ENCODE data around the gene ELK1.
"Not testable (repeated sequence)": the region's sequence is repeated elsewhere in the genome, so short reads cannot be mapped to it uniquely, and the experiment has no call there.

ELK1 gene, protein sequence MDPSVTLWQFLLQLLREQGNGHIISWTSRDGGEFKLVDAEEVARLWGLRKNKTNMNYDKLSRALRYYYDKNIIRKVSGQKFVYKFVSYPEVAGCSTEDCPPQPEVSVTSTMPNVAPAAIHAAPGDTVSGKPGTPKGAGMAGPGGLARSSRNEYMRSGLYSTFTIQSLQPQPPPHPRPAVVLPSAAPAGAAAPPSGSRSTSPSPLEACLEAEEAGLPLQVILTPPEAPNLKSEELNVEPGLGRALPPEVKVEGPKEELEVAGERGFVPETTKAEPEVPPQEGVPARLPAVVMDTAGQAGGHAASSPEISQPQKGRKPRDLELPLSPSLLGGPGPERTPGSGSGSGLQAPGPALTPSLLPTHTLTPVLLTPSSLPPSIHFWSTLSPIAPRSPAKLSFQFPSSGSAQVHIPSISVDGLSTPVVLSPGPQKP

DNA sequence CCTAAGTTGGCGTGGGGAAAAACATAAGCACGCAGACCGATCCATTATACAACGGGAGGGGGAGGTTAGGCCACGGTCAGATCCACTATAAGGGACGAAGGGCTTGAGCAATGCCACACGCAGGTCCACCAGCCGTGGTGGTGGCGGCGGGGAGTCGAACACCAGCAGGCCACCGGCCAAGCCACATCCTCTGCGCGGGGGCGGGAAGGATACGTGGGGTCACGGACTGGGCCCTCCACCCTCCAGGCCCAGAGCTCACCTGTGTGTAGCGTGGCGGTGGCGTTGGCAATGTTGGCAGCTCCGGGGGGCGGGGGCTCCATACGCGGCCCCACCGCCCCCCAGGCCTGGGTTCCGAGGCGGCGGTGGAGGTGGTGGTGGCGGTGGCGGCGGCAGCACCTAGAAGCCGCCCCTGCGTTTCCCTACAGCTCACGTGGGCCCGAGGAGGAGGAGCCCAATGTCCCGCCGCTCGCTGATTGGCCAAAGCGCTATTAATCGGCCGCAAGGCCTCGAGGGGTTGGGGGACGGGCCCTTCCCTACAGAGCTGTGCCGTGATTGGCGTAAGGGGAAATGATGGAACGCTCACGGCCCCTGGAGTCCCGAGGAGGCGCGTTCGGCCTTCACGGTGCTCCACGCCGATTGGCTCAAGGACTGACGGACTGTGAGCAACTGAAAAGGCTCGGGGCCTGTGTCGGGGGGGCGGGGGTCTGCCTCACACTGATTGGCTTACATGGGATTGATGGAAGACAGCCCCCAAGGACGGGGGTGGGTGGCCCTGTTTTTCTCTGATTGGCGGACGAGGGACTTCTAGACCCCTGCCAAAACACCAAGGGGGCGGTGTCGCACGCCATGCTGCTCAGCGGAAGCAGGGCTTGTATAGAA lies at the start of gene ELK1:
TSS of gene ELK1 (minus strand) at position 400 of the 879 bp plus-strand sequence. CDS start 9,122 bp downstream, outside the sequence.
- DNase-seq (ENCODE audit: low spot score): peak; percentile 96

DNA sequence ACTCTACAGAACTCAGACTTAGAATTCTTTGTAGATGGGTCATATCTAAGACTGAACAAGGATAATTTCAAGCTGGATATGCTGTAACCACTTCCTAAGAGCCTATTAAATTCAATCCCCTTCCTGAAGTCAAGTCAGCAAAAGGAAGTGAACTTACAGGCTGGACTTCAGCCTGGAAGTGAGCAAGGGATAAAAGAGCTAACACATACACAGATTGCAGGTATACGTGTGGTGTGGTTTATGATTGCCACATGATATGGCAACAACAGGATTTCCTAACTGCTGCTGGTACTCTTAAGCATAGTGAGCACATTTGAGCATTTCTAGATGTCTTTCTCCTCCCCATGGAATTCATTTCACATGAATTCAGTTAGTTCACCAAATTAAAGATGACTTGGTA lies 46.8 kb upstream of the ELK1 start:
- no peak for DNase-seq (ENCODE audit: low spot score)

DNA sequence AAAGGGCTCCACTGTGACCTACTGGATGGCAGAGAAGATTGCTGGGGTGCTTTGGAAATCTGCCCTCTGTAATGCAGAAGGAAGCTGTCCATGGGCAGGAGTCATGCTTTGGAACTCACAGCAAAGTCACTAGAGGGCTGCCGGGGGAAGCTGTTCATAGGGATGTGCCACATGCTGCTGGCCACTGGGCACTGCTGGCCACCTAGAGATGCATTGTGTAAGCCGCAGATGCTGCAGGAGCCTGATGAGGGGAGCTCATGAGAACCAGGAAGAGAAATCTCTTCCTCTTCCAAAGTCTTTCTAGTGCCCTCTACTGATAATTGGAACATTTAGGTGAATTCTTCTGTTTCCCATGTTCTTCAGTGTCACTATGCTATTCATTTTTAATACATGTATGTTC lies 39.8 kb upstream of the ELK1 start:
- peak; percentile 3 for DNase-seq (ENCODE audit: low spot score)

DNA sequence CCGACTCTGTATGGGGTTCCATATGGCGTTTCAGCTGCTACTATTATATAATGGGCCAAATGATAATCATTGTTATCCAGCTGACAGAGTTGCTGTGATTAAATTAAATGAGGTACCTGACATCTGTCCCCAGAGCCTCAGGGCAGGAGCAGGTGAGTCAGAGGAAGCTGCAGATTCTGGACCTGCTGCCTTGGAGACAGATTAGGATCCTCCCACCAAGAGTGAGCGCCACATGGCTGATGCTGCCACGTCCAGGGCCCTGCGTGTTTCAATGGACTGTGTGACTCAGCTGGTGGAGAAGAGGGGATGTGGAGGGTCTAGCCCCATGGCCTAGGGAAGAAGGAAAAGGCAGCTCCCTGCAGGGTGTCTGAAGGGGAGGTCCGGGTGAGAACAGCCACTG lies 36.9 kb upstream of the ELK1 start:
- DNase-seq (ENCODE audit: low spot score): no peak

DNA sequence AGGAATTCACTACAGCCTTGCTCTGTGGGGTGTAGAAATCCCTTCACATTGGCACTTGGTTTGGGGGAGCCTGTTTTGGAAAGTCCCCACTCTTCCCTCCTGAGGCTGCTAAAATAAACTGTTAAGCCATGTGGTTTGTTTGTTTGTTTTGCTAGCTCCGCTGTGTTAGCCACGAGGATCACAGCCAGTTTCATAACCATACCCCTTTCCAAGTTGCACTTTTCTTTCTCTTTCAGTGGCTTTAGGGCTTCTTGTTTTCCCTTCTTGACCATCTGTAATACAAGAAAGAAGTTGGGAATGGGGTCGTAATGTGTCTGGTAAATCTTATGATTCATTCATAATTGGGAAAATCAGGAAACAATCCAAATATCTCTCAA lies 33.5 kb upstream of the ELK1 start:
- no peak for DNase-seq (ENCODE audit: low spot score)

DNA sequence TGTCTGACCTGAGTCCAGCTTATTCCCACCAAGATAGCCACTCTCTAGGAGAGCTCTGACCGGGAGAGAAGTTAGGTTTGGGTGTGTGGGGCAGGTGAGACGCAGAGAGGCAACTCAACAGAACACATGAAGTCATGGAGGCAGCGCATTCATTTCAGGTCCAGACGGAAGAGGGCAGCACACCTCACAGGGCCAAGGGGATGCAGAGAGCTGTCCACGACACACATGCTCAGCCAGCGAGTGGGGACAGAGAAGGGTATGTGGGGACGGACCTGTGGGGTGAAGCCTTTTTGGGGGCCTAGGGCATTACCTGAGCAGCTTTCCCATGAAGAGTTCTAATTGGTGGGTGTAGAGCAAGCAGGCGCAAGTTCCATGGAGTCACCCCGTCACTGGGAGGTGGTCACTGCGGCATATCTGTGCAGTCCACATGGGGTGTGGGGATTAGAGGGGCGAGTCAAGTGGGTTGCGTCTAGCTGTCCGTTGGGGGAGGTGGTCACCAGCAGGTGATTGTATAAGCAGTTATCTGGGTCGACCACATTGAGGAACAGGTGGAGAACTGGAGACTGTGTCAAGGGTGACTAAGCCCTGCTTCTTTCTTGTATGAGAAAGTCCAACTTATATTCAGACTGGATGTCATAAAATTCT lies 32.9 kb upstream of the ELK1 start:
- no peak for DNase-seq (ENCODE audit: low spot score)

DNA sequence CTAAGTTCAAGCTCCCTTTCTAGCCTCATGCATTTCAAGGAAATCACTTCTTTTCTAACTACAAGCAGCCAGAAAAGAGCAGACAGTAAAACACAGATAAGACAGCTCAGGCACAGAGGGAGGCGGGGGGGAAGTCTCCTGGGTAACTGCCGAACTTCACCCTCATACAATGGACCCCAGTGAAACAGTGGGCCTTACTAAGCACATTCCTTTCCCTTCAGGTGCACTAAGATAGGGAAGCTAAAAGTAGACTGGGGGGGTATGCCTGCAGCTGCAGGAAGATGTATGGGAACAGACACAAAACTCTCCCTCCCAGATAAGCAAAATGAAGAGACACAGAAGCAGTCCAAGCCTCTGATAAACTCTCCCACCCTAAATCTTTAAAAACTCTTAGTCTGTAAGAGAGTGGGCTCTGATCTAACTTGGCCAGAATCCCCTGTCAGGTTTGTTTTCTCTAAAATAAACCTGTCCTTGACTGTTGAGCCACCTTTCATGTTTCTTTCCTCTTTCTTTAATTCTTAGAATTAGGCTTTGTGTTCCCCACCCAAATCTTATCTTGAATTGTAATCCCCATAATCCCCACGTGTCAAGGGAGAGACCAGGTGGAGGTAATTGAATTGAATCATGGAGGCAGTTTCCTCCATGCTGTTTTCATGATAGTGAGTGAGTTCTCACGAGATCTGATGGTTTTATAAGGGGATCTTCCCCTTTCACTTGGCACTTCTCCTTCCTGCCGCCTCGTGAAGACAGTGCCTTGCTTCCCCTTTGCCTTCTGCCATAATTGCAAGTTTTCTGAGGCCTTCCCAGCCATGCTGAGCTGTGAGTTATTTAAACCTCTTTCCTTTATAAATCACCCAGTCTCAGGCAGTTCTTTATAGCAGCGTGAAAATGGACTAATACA lies 25.8 kb upstream of the ELK1 start:
- DNase-seq (ENCODE audit: low spot score): not testable (repeated sequence)

DNA sequence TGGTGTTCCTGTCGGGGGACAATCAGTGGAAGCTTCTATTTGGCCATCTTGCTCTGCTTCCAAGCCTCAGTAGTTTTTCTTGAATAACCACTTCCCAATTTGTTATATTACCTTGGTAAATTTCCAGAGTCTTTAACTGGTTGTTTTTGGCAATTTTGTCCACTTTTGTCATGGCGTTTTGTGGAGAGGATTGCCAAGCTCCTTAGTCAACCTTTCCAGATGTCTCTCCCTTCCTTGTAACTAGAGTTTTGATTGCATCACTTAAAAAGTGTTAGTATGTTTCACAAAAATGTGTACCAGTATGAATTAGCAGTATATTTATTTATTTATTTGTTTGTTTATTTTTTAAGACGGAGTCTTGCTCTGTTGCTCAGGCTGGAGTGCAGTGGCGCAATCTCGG lies 24.4 kb upstream of the ELK1 start:
- no peak for DNase-seq (ENCODE audit: low spot score)

DNA sequence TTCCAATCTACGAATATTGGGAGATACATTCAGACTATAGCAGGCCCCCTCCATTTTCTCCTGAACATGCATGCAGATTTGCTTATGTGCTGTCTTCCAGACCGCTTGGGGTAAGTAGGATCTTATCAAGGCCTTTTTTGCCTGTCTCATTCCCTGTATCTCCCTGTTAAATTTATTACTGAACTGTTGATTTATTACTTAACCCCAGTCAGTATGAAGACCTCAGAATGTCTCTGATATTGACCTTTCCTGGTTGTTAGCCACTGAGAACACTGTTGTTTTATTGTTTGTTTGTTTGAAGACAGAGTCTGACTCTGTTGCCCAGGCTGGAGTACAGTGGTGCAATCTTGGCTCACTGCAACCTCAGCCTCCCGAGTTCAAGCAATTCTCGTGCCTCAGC lies 15.4 kb upstream of the ELK1 start:
- not testable (repeated sequence) for DNase-seq (ENCODE audit: low spot score)

DNA sequence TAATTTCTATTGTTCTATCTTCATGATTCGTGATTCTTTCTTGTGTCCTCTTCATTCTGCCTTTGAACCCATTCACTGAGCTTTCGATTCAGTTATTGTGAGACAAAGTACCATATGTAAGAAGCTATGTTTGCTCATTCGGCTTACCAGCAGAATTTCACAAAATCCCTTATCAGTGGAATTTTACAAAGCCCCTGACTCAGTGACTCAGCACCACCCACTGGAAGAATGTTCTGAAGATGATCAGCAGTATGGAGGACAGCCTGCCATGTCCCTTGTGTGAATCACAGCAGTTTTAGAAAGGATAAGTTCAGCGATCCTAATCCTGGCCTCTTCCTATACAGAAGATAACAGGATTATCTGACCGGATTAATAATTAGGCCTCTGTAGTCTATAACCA lies 14.4 kb upstream of the ELK1 start:
- DNase-seq (ENCODE audit: low spot score): no peak

DNA sequence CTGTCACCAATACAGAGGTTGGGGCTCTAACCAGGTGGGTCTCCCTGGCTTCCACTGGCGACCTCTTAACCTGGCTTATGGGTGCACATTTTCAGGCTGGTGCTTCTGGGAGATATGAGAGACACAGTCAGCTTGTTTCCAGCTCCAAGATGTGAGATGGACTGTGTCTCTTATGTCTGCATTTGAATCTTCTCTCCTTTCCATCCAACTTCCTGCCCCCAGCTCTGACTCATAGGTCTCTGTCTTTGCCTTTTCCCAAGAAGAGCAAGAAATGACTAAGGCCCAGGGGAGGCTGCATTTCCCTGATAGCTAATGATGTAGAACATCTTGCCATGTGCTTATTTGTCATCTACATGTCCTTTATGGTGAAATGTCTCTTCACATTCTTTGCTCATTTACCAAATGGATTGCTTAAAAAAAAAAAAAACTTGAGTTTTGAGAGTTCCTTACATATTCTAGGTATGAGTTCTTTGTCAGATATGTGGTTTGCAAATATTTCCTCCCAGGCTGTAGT lies 11.8 kb upstream of the ELK1 start:
- peak; percentile 95 for DNase-seq (ENCODE audit: low spot score)

DNA sequence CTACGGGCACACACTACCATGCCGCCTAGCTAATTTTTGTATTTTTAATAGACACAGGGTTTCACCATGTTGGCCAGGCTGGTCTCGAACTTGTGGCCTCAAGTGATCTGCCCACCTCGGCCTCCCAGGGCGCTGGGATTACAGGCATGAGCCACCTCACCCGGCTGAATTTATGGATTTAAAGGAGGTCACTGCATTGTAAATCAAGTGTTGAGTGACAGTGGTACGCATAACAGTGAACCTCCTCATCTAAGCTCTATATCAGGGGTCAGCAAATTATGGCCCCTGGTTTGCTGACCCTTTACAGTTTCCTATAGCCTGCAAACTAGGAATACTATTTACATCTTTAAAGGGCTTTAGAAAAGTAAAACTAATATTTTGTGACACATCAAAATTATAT lies 11.2 kb upstream of the ELK1 start:
- DNase-seq (ENCODE audit: low spot score): no peak

DNA sequence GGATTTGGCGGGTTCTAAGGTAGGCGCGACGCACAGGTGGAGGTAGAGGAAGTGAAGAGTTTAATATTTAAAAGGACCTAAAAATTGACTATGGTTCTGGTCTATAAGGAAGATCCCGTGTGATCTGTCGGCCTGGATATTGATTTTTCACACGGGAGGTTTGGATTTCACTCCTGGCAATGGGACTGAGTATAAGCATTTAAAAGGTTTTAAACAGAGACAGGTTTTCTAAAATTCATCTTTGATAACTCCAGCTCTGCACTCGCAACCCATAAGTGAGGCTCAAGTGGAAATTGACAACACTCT lies 9.0 kb upstream of the ELK1 start:
- no peak for DNase-seq (ENCODE audit: low spot score)

DNA sequence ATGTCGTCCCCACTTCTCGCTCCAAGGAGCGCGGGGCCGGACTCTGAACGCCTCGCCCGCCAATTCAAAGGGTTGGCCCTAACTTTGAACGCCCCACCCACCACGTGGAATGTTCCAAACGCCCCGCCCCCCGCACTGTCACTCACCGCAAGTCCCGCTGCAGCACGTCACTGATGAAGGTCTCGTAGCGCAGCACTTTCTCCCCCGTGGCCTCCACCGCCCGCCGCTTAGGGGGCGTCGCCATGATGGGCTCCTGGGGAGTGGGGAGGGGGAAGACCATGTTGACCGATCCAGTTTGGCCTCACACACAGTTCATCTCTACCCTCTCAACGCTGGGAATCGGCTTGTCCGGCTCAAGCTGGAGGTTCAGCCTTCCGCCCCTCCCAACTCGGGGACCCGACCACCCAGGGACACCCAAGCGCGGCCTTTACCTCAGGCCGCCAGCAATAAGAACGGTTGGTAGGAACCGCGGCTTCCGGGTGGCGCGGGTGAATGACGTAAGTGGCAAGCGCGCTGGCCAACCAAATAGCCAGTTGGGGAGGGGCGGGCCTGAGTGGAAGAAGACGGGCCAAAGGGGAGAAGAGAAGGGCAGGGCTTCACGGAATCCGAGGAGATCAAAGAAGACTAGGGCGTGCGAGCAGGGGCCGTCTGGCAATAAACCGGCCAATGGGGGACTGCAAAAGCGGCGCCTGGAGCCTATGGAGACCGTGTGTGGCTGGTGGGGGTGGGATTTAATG lies 8.5 kb upstream of the ELK1 start, which contains the start of gene UXT:
TSS of gene UXT (minus strand) at position 497 of the 737 bp plus-strand sequence. CDS start at position 244, 253 bp downstream.
- DNase-seq (ENCODE audit: low spot score): peak; percentile 94

DNA sequence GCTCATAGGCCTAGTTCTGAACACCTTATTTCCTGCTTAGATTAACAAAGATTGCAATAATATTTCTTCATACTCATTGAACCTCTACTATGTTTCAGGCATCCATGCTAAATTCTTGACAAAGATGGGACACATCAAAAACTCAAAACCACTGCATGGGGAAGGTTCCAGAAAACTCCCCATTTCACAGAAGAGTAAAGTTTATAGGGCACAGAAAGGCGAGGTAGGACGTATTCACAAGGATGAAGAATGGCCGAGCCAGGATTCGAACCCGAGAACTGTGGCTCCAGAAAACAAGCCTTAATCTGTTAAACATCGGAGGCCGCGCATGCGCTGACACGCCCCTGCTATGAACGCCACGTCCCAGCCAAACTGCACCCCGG lies 7.9 kb upstream of the ELK1 start:
- DNase-seq (ENCODE audit: low spot score): no peak

DNA sequence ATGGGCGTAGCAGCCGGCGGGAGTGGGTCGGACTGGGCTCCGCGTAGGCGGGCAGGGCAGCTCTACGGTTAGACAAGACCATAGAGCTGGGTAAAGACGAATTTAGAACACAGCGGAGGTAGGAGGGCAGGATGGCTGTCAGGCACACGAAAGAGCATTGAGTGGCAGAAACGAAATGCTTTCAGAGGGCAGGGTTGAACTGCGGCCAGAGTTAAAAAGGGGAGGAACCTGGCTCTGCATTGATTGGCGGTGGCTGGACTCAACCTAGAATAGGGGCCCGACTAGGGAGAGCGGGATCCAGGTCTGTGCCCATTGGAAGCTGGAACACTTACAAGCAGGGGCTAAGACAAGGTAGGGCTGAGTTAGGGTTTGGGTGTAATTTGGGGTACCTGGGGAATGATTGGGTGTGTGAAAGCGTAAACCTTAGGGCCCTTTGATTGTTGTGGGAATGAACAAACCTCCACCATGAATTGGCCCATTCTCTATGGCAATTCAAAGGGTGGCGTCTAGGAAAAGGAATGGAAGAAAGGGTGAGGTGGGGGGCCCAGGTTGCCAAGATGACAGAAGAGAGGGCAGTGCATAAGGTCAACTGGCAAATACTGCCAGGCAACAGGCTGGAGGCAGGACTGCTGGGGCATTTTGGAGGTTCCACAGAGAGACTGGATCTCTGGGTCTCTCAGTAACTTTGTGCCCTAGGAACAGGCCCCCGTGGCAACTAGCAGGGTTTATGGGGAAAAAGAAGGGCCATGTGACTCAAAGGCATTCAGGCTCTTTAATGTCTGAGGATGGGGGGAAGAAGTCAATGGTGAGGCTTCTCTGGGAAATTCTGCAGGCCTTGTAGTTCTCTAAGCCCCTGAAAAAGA lies 911 bp upstream of the ELK1 start:
- DNase-seq (ENCODE audit: low spot score): no peak

DNA sequence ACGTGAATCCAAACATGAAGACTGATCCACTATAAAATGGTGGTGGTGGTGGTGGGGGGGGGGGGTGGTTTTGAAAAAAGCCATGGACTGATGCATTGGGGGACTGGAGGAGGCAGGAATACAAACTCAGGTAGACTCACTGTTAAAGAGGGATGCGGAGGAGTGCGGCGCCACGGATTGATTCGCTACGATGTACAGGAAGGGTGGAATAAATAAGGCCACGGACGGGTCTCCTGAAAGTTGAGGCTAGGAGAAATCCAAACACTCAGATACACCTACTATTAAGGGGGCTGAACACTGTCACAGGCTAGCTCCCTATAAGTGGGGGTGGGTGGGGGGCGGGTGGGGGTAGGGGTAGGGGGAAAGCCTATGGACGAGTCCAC lies 591 bp downstream of the ELK1 start:
- DNase-seq (ENCODE audit: low spot score): no peak

DNA sequence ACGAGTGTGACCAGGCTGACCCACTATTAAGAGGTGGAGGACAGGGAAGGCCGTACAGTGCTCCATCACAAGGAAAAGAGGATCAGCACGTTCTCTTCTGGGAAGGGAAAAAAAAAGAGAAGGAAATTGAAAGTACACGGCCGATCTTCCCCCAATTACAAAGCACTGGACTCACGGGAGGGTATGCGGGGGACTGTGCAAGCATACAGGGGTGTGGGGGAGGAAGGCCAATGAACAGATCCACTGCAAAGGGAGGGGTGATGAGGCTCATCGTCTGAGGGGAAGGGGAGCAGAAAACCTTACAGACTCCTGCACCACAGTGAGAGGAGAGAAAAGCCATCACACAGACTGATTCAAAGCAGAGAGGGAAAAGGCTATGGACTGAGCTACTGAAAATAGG lies 1.1 kb downstream of the ELK1 start:
- no peak for DNase-seq (ENCODE audit: low spot score)

DNA sequence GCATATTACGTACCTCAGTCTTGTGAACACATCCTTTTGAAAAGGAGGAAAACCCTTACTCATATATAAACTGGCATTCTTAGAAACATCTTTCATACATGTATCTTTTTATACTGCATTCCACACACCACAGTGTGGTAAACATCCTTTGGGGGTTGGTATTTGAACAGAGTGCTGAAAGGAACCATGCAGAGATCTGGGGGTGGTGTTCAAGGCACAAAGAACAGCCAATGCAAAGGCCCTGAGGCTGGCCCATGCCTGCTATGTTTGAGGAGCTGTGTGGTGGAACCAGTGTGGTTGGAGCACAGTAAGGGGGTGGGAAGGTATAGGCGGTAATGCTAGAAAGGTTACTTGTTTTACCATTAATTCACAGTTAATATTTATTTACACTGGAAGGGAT lies 2.0 kb downstream of the ELK1 start:
- DNase-seq (ENCODE audit: low spot score): no peak

DNA sequence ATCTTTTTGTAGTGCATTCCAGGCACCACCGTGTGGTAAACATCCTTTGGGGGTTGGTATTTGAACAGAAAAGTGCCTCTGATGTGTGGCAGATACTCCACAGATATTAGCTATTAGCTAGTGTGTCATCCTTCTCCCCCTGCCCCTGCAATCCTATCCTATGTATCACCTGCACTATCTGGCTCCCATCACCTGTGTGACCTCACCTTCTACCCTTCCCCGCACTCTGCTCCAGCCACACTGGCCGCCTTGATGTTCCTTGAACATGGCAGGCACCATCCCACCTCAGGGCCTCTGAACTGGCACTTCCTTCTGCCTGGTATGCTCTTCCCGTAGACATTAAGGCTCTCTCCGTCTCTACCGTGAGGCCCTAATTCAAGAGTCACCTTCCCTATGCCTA lies 3.7 kb downstream of the ELK1 start:
- peak; percentile 32 for DNase-seq (ENCODE audit: low spot score)
